GM19328 (cell line): ENCODE data around the gene RPL28.
A peak's percentile ranks its signal among the peaks of the same experiment; 100 is the strongest.

ENCODE experiments used
- ATAC-seq: cut with Tn5 transposase; IDR thresholded peaks from one replicate; pipeline ENCODE4 v1.9.1; 2021; ENCODE audit warnings: mild to moderate bottlenecking, moderate library complexity; ENCODE audit not compliant: unreplicated experiment

RPL28 gene

DNA sequence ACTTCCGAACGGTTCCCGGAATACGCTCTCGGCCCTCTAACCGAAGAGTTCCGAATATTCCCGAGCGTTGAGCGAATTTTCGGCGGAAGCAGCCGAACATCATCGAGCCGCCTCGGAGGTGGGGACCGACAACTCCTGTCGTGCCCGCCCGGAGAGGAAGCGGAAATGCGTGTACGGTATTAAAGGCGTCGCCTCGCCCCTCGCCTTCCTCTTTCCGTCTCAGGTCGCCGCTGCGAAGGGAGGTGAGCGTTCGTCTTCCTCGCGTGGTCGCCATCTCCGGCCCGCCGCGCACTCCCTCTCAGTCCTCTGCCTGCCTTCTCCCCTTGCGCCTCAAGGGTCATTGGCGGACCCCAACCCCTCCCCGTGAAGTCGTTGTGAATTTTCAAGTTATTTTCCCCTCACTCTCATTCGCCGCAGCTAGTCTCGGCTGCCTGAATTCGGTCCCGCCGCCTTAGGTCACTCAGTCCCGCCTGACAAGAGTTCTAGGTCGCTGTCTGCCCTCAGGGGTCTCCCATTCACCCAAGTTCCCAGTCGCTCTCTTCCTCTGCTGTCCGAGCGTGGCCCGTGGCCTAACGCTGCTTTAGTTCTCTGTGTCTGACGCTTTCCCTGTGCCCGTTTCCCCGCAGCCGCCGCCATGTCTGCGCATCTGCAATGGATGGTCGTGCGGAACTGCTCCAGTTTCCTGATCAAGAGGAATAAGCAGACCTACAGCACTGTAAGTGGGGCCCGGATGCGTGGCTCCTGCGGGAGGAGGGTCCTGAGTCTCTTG lies at the start of gene RPL28:
RPL28 (plus strand) TSS at position 209 of the 769 bp plus-strand sequence; CDS start at position 635, 426 bp downstream.
- peak; percentile 67 for ATAC-seq

DNA sequence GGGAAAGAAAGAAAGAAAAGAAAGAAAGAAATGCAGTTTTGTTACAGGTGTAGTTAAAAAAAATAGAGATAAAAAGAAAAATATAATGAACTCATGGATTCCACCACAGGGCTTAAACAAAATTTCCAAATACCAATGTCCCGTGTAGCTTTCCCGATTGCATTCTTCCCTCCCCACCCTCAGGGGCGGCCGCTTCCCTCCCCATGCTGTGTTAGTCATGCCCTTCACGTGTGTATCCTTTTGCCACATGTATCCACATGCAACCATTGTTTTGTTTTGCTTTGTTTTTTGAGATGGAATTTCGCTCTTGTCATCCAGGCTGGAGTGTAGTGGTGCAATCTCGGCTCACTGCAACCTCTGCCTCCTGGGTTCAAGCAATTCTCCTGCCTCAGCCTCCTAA lies 49.6 kb upstream of the RPL28 start:
- ATAC-seq: no peak

DNA sequence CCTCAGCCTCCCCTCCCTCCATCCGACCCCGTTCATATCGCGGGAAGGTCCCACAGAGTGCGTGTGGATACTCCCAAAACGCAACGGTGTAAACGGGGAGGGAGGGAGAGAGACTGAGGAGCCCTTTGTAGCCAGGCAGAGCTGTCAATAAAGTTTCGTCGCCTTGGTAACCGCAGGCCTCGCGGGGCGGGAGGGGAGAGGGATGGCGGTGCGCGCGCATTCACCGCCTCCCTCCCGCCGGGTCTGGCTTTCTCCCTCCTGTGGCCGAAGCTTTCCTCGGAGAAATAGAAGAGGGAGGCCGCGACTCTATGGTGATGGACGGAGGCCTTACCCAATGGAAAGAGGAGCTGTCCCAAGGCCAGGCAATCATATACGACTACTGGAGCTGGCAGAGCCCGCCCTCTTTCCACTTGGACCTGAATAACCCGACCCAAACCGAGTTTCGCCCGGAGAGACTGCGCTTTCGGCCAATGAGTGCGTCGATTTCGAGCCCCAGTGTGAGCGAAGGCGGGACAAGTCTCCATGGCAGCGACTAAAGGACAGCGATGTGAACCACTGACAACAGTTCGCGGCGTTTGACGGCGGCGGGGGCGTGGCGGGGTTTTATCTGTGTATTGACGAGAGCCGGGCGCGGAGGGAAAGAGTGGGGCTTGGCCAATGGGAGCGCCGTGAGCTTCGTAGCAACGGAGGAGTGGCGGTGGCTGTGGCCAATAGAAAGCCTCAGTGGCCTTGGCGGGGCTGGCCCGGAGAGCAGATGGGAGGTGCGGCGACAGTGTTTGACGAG lies 46.4 kb upstream of the RPL28 start, which contains the start of gene KMT5C:
KMT5C (plus strand) TSS at position 772 of the 784 bp plus-strand sequence. CDS start 2,061 bp downstream, outside the sequence.
- ATAC-seq: peak; percentile 82

- no peak for ATAC-seq
These were observed 45.6 kb upstream of the RPL28 start for GRCh38 chr19:55339889-55340783.

DNA sequence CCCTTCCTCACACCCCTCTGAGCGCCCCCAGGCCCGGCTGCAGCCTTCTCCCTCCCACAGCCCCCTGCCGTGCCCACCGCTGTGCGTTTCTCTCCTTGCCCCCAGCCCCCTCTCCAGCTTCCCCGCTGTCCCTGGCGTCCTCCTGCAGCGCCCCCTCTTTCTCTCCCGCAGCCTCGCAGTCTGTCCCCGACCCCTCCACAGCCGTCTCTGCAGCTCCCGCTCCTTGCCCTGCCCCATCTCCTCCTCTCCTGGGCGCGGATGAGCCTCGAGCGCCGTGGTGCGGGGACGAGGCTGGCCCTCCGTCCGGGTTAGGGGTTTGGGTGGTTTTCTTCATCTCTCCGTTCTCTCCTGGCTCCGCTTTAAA lies 45.0 kb upstream of the RPL28 start:
- ATAC-seq: no peak

- ATAC-seq: no peak
These were observed 44.6 kb upstream of the RPL28 start for GRCh38 chr19:55341171-55341588.

- no peak for ATAC-seq
These were observed 43.9 kb upstream of the RPL28 start for GRCh38 chr19:55341595-55342531.

DNA sequence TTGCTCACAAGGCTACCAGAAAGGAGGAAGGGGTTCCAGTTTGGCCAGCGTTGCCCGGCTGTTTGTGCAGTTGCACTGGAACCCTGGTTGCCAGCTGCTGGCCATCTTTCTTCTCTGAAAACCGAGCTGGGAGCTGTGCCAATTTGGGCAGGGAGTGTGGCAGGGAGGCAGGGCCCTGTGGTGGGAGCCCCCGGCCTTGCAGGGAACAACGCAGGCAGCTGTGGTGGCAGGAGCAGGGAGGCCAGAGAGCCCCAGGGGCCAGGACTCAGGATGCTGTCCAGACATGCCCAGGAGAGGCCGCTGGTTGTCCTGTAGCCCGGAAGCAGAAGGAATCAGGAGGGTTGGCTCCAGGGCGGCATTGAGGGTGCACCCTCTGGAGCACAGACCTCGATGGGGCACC lies 41.3 kb upstream of the RPL28 start:
- ATAC-seq: no peak

- no peak for ATAC-seq
These were observed 40.5 kb upstream of the RPL28 start for GRCh38 chr19:55345101-55345817.

GRCh38 chr19:55345818-55346724 lies 39.7 kb upstream of the RPL28 start:
- ATAC-seq: no peak

DNA sequence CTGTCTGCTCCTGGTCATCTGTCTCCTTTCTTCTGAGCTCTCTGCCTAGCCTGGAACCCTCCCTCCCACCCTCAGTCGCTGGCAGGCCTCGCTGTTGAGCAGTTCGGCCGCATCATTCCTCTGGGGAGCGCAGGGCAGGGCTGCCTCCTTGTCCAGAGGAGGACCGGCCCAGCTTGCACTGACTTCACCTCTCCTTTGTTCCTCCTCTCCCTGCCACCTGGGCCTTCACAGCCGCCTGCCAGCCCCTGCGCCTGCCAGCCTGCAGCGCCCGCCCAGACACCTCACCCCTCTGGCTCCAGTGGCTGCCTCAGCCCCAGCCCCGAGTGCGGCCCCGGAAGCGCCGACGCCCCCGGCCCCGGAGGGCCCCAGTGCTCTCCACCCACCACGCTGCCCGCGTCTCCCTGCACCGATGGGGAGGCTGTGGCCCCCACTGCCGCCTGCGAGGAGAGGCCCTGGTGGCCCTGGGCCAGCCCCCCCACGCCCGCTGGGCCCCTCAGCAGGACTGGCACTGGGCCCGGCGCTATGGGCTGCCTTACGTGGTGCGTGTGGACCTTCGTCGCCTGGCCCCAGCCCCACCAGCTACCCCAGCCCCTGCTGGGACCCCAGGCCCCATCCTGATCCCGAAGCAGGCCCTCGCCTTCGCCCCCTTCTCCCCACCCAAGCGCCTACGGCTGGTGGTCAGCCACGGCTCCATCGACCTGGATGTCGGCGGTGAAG lies 38.8 kb upstream of the RPL28 start:
- no peak for ATAC-seq

DNA sequence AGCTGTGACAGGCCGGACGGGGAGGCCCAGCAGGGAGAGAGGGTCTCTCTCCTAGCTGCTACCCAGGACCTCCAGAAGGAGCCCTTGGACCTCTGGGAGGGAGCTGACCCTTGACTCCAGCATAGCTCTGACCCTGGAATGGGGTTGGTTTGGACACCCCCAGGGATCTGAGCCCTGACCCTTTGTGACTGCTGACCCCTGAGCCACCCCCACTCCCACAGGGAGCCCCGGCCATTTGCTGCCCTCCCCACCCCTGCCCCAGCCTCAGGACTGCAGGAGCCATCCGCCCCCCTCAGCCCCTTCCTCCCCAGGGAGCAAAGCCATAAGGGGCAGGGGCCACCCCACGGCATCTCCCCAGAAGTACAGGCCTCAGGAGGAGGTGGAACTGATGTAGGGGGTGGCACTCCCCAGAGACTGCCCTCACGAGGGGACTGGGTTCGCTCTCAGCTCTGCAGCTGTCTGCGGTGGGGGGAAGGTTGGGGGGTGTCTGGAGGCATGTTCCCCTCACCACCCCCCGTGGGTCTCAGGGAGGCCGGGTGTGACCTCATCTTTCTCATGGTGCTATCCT lies 38.2 kb upstream of the RPL28 start:
- ATAC-seq: no peak

- ATAC-seq: no peak
These were observed 37.3 kb upstream of the RPL28 start for GRCh38 chr19:55348317-55349034.

DNA sequence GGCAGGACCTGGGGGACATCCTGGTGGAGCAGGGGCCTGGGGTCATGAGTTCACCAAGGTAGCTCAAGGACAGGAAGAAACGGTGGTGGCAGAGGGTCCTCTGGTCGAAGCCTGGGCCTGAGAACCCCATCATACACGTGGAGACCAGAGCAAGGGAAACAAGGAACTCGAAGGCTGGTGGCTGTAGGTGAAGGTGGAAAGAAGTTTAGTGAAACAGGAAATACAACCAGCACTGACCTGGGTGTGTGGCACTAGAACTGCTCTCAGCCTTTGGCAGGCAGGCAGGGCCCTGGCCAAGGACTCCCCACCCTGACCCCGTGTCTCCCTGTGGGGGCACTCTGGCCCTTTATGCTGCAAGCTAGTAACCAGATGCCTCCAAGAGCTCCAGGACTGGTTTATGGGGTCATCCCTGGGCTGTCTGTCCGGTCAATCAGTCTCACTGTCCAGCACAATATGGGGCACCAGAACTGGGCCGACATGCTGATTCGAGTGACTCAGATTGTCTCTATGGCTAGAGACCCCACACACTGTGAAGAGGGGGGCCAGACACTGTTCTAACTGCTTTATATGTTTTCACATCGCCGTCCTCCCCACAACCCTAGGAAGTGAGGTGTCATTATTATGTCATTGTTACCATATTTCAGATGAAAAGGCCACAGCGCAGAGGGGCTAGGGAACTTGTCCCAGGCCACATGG lies 35.0 kb upstream of the RPL28 start:
- ATAC-seq: no peak

- ATAC-seq: no peak
These were observed 33.7 kb upstream of the RPL28 start for GRCh38 chr19:55352040-55352439.

DNA sequence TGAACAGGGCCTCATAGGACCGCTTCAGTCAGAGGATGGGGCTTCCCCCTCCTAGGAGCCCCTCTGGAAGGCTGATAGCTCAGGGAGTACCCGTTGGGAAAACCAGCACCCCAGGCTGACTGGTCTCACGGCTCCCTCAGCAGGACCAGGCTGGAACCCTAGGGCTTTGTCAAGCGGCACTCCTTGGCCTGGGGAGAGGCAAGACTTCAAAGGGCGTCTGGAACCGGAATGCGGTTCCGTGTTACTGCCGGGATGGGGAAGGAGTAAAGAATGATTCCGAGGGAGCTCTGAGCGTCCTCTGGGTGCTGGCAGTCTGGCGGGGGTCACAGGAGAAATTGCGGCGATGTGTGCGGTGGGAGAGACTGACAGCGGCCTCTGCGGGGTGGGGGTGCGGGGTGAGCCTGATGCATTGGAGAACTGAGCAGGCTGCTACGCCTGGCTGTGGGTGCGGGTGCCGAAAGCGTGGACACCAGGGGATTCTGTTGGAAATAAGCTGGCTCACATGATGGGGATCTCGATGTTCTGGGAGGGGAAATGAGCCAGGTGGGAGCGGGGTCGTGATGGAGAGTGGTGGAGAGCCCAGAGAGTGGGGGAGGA lies 33.1 kb upstream of the RPL28 start:
- no peak for ATAC-seq
